GM23248 (cell line): ENCODE data around the gene ZNF444.

Experiments used
- EZH2 ChIP-seq: fragments of 200-600 bp; sonication (generic); IDR thresholded peaks from 2 replicates; pipeline ENCODE4 v1.6.1; 2018; ENCODE audit warnings: antibody characterized with exemption, mild to moderate bottlenecking; ENCODE audit not compliant: insufficient read depth, poor library complexity, severe bottlenecking
- EZH2phosphoT487 ChIP-seq: fragments of 200-600 bp; sonication (generic); IDR thresholded peaks from 2 replicates; pipeline ENCODE4 v1.6.1; 2018; ENCODE audit warnings: antibody characterized with exemption, moderate library complexity, mild to moderate bottlenecking, low read depth; ENCODE audit not compliant: insufficient read depth

GRCh38 chr19:56144376-56144775 lies 3.3 kb downstream of the ZNF444 start:
- TF ChIP-seq EZH2 (no peak), EZH2phosphoT487 (no peak)
